Liver (tissue), 9 donors: Measurements from ENCODE around the gene JMJD1C. TPM values are rescaled to one million over a fixed set of nuclear protein-coding genes. Genes with fewer than 3 reads are reported as not detected.

ENCODE experiments used
- DNase-seq: peaks from one replicate; pipeline ENCODE4 v3.0.0-alpha.2; 2017; ENCODE audit warnings: low spot score
- H3K27ac ChIP-seq, 2 donors: one replicate each; pipeline ENCODE4 v1.7.0; 2013; ENCODE audit warnings: inconsistent platforms in 2 of 2, low read length in 2 of 2, control low read depth in 1 of 2, low read depth in 1 of 2, mild to moderate bottlenecking in 1 of 2
- H3K27me3 ChIP-seq, 4 donors: one replicate each; pipeline versions ENCODE4 v1.6.1 to v1.7.0; 2013; ENCODE audit warnings: low read length in 3 of 4, inconsistent platforms in 1 of 4, mild to moderate bottlenecking in 1 of 4, moderate library complexity in 1 of 4; ENCODE audit not compliant: control insufficient read depth in 4 of 4, insufficient read depth in 4 of 4
- H3K36me3 ChIP-seq, 4 donors: one replicate each; pipeline versions ENCODE4 v1.6.1 to v1.7.0; 2013; ENCODE audit warnings: low read length in 3 of 4, mild to moderate bottlenecking in 3 of 4, low read depth in 1 of 4, moderate library complexity in 1 of 4; ENCODE audit not compliant: control insufficient read depth in 4 of 4, insufficient read depth in 3 of 4
- H3K4me1 ChIP-seq, 4 donors: one replicate each; pipeline versions ENCODE4 v1.6.1 to v1.7.0; 2013; ENCODE audit warnings: low read length in 3 of 4, mild to moderate bottlenecking in 3 of 4, moderate library complexity in 1 of 4; ENCODE audit not compliant: control insufficient read depth in 4 of 4, insufficient read depth in 4 of 4
- H3K4me3 ChIP-seq, 3 donors: one replicate each; pipeline versions ENCODE4 v1.6.1 to v1.7.0; 2013; ENCODE audit warnings: low read length in 3 of 3, control low read depth in 1 of 3, low read depth in 1 of 3, mild to moderate bottlenecking in 1 of 3
- H3K9ac ChIP-seq, 2 donors: one replicate each; pipeline ENCODE4 v1.7.0; 2013; ENCODE audit warnings: low read length in 2 of 2, mild to moderate bottlenecking in 2 of 2, moderate library complexity in 2 of 2, control low read depth in 1 of 2, low read depth in 1 of 2
- H3K9me3 ChIP-seq, 4 donors: one replicate each; pipeline versions ENCODE4 v1.6.1 to v1.7.0; 2013; ENCODE audit warnings: low read length in 3 of 4; ENCODE audit not compliant: control insufficient read depth in 4 of 4
- ATF3 ChIP-seq: IDR thresholded peaks from 2 replicates; pipeline ENCODE4 v1.6.1; 2016; ENCODE audit warnings: antibody characterized with exemption
- CTCF ChIP-seq: fragments of 150-350 bp; IDR thresholded peaks from 2 replicates; pipeline ENCODE4 v1.5.1; 2017; ENCODE audit warnings: improper control_type of control experiment, low read depth, low read length; ENCODE audit not compliant: missing input control
- EGR1 ChIP-seq, 2 donors: IDR thresholded peaks; 2 replicates each; pipeline ENCODE4 v1.6.1; 2016 to 2018; ENCODE audit warnings: antibody characterized with exemption in 2 of 2, low read depth in 2 of 2
- FOXA1 ChIP-seq: IDR thresholded peaks from 2 replicates; pipeline ENCODE4 v1.6.1; 2016; ENCODE audit warnings: antibody characterized with exemption
- FOXA2 ChIP-seq: IDR thresholded peaks from 2 replicates; pipeline ENCODE4 v1.6.1; 2016; ENCODE audit warnings: antibody characterized with exemption
- HNF4A ChIP-seq, 2 donors: conservative IDR thresholded peaks; 2 replicates each; pipeline ENCODE4 v1.6.1; 2016; ENCODE audit warnings: antibody characterized with exemption in 2 of 2, mild to moderate bottlenecking in 2 of 2
- HNF4G ChIP-seq: IDR thresholded peaks from 2 replicates; pipeline ENCODE4 v1.6.1; 2016; ENCODE audit warnings: antibody characterized with exemption
- JUND ChIP-seq, 2 donors: IDR thresholded peaks; 2 replicates each; pipeline ENCODE4 v1.6.1; 2016; ENCODE audit warnings: antibody characterized with exemption in 2 of 2
- MAX ChIP-seq: IDR thresholded peaks from 2 replicates; pipeline ENCODE4 v1.6.1; 2016; ENCODE audit warnings: antibody characterized with exemption
- NR2F2 ChIP-seq: IDR thresholded peaks from 2 replicates; pipeline ENCODE4 v1.6.1; 2016; ENCODE audit warnings: antibody characterized with exemption
- RAD21 ChIP-seq, 2 donors: IDR thresholded peaks; 2 replicates each; pipeline ENCODE4 v1.6.1; 2016; ENCODE audit warnings: antibody characterized with exemption in 2 of 2, mild to moderate bottlenecking in 2 of 2
- REST ChIP-seq: IDR thresholded peaks from 2 replicates; pipeline ENCODE4 v1.6.1; 2016; ENCODE audit warnings: antibody characterized with exemption, mild to moderate bottlenecking
- RXRA ChIP-seq, 2 donors: IDR thresholded peaks; 2 replicates each; pipeline ENCODE4 v1.6.1; 2017 to 2018; ENCODE audit warnings: antibody characterized with exemption in 2 of 2, mild to moderate bottlenecking in 1 of 2
- SP1 ChIP-seq: IDR thresholded peaks from 2 replicates; pipeline ENCODE4 v1.6.1; 2018; ENCODE audit warnings: antibody characterized with exemption, mild to moderate bottlenecking
- TAF1 ChIP-seq: conservative IDR thresholded peaks from 2 replicates; pipeline ENCODE4 v1.6.1; 2016; ENCODE audit warnings: antibody characterized with exemption, mild to moderate bottlenecking
- YY1 ChIP-seq: IDR thresholded peaks from 2 replicates; pipeline ENCODE4 v1.6.1; 2016; ENCODE audit warnings: antibody characterized with exemption, mild to moderate bottlenecking
- WGBS: extraction: QIAGEN DNeasy Blood & Tissue Kit; methylation state at CpG from one replicate; pipeline ENCODE4 v1.1.7; 2013; 5-methylcytosine and 5-hydroxymethylcytosine counted together
- polyA plus RNA-seq, 2 donors: library from polyadenylated mRNA; stranded (reverse) in 1 of 2; unstranded in 1 of 2; fragments of 200-250 nt in 1 of 2; fragments of >200 nt in 1 of 2; fragmentation: Nextera tagmentation in 1 of 2; extraction: Ambion mirVana in 1 of 2; gene quantifications; one replicate each; pipeline versions ENCODE4 v1.2.1 to v1.2.3, GENCODE V29; 2013 to 2015
- total RNA-seq, 2 donors: library from RNA; depleted of rRNA; stranded (reverse); fragments of >200 nt; gene quantifications; one replicate each; pipeline ENCODE4 v1.2.3, GENCODE V29; 2014
- donor health status: healthy.
- donor health status: healthy.
- donor health status: healthy.
- donor health status: healthy.
- donor health status: healthy.

JMJD1C gene
- total and polyA plus RNA-seq, 4 donors, result 11.0 to 93.1 (median 56.0) TPM

- Histone ChIP-seq H3K9ac (no peak overlapping the region), H3K27me3 (no peaks in the 10 kb centered on the region), H3K9me3 (no peaks in the 10 kb centered on the region), H3K4me3 (no peak overlapping the region), H3K27ac (no peak overlapping the region), H3K36me3 (peaks cover 0 to 7% (median 3%) of the 10 kb centered on the region in 4 donors), H3K4me1 (peaks cover 0 to 8% (median 5%) of the 10 kb centered on the region in 4 donors)
- DNase-seq, result no peak
- no peak for TF ChIP-seq HNF4G
- TF ChIP-seq HNF4A (conservative IDR thresholded peaks at IDR 0.05), result no peak
- TF ChIP-seq YY1, result no peak
- no peak for TF ChIP-seq RXRA (IDR thresholded peaks at IDR 0.05)
- no peak for TF ChIP-seq REST
- no peak for TF ChIP-seq FOXA2
- TF ChIP-seq MAX, result no peak
Observed at GRCh38 chr10:63145782-63146181, 320.0 kb downstream of the JMJD1C start.

- no peaks in the 10 kb centered on the region for H3K27me3 ChIP-seq
- no peak for TF ChIP-seq ATF3
- TF ChIP-seq HNF4G, result no peak
- TF ChIP-seq FOXA2, result no peak
- no peak for TF ChIP-seq NR2F2
- no peak for TF ChIP-seq TAF1
- TF ChIP-seq SP1, result no peak
- TF ChIP-seq MAX, result no peak
- no peak for TF ChIP-seq JUND (IDR thresholded peaks at IDR 0.05)
- no peak for TF ChIP-seq FOXA1
- no peak for TF ChIP-seq RXRA (IDR thresholded peaks at IDR 0.05)
- TF ChIP-seq REST, result no peak
- TF ChIP-seq EGR1 (IDR thresholded peaks at IDR 0.05; ENCODE audit: low read depth in 2 of 2), result no peak
- TF ChIP-seq CTCF, result no peak
- no peak for TF ChIP-seq RAD21 (IDR thresholded peaks at IDR 0.05)
- no peaks in the 10 kb centered on the region for H3K9me3 ChIP-seq
- no peak overlapping the region for H3K27ac ChIP-seq
- peaks cover 0 to 3% (median 3%) of the 10 kb centered on the region in 4 donors for H3K36me3 ChIP-seq
- H3K4me1 ChIP-seq, result peaks cover 0 to 8% (median 5%) of the 10 kb centered on the region in 4 donors
- WGBS, result 72% methylated on average over 5 of the region's 5 CpGs
- no peak overlapping the region for H3K4me3 ChIP-seq
- DNase-seq, result no peak
- no peak overlapping the region for H3K9ac ChIP-seq
Observed at GRCh38 chr10:63143987-63144386, 321.8 kb downstream of the JMJD1C start.
